Measurements from ENCODE around the gene TRPV2. TPM values are rescaled to one million over a fixed set of nuclear protein-coding genes. Genes with fewer than 3 reads are reported as not detected.
A peak's percentile ranks its signal among the peaks of the same experiment; 100 is the strongest.

The TRPV2 gene
- total RNA-seq (2013; cell fraction: nucleolus; rRNA removed), result 149 and 160 TPM in 2 replicates
- 59.4 and 61.3 TPM in 2 replicates for total RNA-seq (2014; rRNA removed)
- total RNA-seq (2014; rRNA removed; fragmentation: Illumina TruSeq; extraction: Trizol), result 25.6 and 29.7 TPM in 2 replicates
- 87.4 and 93.7 TPM in 2 replicates for total RNA-seq (2021)
- polyA plus RNA-seq (2011; ENCODE audit: low read depth), result 30.3 TPM
- 33.3 and 82.6 TPM in 2 replicates for polyA plus RNA-seq (2011; rRNA removed)
- 82.4 and 108 TPM in 2 replicates for polyA plus RNA-seq (2011; cell fraction: cytosol; rRNA removed)
- polyA plus RNA-seq (2011; cell fraction: nucleus; rRNA removed), result 175 and 207 TPM in 2 replicates
- polyA plus RNA-seq (2012), result 53.6 and 60.7 TPM in 2 replicates
- 15.4 and 27.3 TPM in 2 replicates for polyA plus RNA-seq (2014; fragmentation: Illumina TruSeq; extraction: Trizol)
- 10 to 100 TPM in 1 of 2 experiments, 1 to 10 TPM in 1; 8.9 to 29.2 TPM for polyA plus RNA-seq (2014; fragmentation: Nextera tagmentation; extraction: Ambion mirVana)
- 48.8 and 58.4 TPM in 2 replicates for polyA plus RNA-seq (2014; rRNA removed)
- polyA plus RNA-seq (2016; fragmentation: Nextera tagmentation; extraction: Ambion mirVana), result 10 to 100 TPM; 83.6 to 94.4 TPM
- polyA minus RNA-seq (2011; rRNA and poly(A)+ RNA removed), result 96.8 and 119 TPM in 2 replicates
- 62.9 and 70.0 TPM in 2 replicates for polyA minus RNA-seq (2011; cell fraction: cytosol; rRNA and poly(A)+ RNA removed)
- polyA minus RNA-seq (2011; cell fraction: nucleus; rRNA and poly(A)+ RNA removed), result 41.5 and 63.6 TPM in 2 replicates
- Bru-seq, nascent RNA, result percentile 88 among the genes with signal in this experiment
- BruChase-seq, experiment 1, labeled RNA remaining after a 6-hour chase, result percentile 94 among the genes with signal in this experiment
- BruChase-seq, experiment 2, labeled RNA remaining after a 2-hour chase, result percentile 91 among the genes with signal in this experiment
- long read RNA-seq, experiment 1, transcript TRPV2-201 (15 exons, 2,808 nt), result major isoform, 41 of 70 reads
- long read RNA-seq, experiment 1, partial matches to known transcripts, result 5 of 70 reads
- long read RNA-seq, experiment 1, other reads (novel, unspliced or antisense), result 24 of 70 reads
- long read RNA-seq, experiment 2, transcript TRPV2-201 (15 exons, 2,808 nt), result major isoform, 80 of 157 reads
- long read RNA-seq, experiment 2, partial matches to known transcripts, result 46 of 157 reads
- long read RNA-seq, experiment 2, other reads (novel, unspliced or antisense), result 30 of 157 reads

DNA sequence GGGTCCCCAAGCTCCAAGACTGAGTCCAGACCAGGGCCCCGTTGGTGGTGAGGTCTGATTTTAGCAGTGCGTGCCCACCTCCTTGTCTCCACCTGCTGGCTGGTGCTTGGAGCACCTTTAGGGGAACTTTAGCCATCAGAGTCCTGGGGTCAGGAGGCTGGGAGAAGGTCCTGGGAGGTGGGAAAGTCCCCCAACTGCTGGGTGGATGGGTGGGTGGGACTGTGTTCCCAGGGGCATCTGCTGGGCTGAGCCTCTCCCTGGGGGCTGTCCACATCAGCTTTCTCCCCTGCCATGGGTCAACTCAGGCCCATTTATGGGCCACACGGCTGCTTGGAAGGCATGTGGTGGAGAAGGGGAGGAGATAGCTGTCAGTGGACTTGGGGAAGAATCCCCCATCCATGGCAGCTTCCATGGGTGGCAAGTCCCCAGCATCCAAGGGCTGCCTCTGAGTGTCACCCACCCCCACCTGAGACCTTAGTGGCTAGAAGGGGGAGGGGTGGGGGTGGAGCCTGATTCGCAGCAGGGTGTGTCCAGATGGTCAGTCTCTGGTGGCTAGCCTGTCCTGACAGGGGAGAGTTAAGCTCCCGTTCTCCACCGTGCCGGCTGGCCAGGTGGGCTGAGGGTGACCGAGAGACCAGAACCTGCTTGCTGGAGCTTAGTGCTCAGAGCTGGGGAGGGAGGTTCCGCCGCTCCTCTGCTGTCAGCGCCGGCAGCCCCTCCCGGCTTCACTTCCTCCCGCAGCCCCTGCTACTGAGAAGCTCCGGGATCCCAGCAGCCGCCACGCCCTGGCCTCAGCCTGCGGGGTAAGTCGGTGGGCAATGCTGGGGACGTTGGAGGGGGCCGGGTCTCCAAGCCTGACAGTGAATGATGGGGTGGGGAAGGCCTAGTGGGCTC lies at the start of gene TRPV2:
TSS of gene TRPV2 (plus strand) at position 541 of the 894 bp plus-strand sequence. CDS start 2,098 bp downstream, outside the sequence.
- peak; percentile 60 for DNase-seq (ENCODE audit: low read depth, low spot score)
- no TSS peak for BruUV-seq (replicated peaks)
- Histone ChIP-seq H3K27me3 (replicated peaks in 1 of 2; ENCODE audit: control insufficient read depth in 2 of 2, insufficient read depth in 2 of 2, low read length in 1 of 2) (no peaks in the 10 kb centered on the region), H3K4me2 (ENCODE audit: control insufficient read depth, insufficient read depth) (peak within 1 kb of the TSS; percentile 91), H4K20me1 (ENCODE audit: control insufficient read depth, insufficient read depth) (no peaks in the 10 kb centered on the region), H3K4me3 (peak within 1 kb of the TSS; percentile 95), H3K79me2 (ENCODE audit: control insufficient read depth, insufficient read depth, low read length) (peaks cover 55% of the 10 kb centered on the region), H3K36me3 (ENCODE audit: control insufficient read depth in 2 of 2, insufficient read depth in 2 of 2, low read length in 1 of 2) (peaks cover 7 to 8% of the 10 kb centered on the region in 2 experiments; a peak in 3 of 4 replicates), H3K4me1 (ENCODE audit: control insufficient read depth, insufficient read depth, low read length) (peaks cover 46% of the 10 kb centered on the region), H3K9me3 (replicated peaks; ENCODE audit: control insufficient read depth, insufficient read depth, low read length) (no peaks in the 10 kb centered on the region), H2AFZ (ENCODE audit: control insufficient read depth, low read depth, low read length) (peak within 1 kb of the TSS; percentile 62), H3K9ac (ENCODE audit: control insufficient read depth, insufficient read depth, low read length) (peak within 1 kb of the TSS; percentile 92), H3K27ac (ENCODE audit: control insufficient read depth, insufficient read depth) (peak within 1 kb of the TSS; percentile 81)
- intact Hi-C loops (cut with micrococcal nuclease; ENCODE audit: unreplicated experiment), result loop anchor here (1.0 to 10.0 kb wide), 4 partner anchors 29 to 200 kb away; partner anchors contain the start of genes NCOR1 and PIGL
- 1% methylated on average over 21 of the region's 21 CpGs for WGBS (ENCODE audit: insufficient coverage, insufficient replicate concordance, low lambda C conversion rate, missing lambda C conversion rate)
- RAD21 ChIA-PET (ENCODE audit: unreplicated experiment), result interaction anchor here (0.6 to 6.8 kb wide), 21 partner anchors 7 to 205 kb away, joined by 3 to 86 read pairs (median 4); partner anchors contain the start of gene UBB
- CTCF ChIA-PET, result interaction anchor here (0.7 to 7.4 kb wide), 23 partner anchors 9 to 129 kb away, joined by 3 to 127 read pairs (median 9); partner anchors contain the start of genes CENPV and UBB
- peak; percentile 67 for ATAC-seq
- SMC1A ChIA-PET (ENCODE audit: uncharacterized antibody, unreplicated experiment), result interaction anchor here (0.6 to 5.4 kb wide), 23 partner anchors 9 to 128 kb away, joined by 3 to 61 read pairs (median 4); partner anchors contain the start of gene UBB
- POLR2A ChIA-PET, result interaction anchor here (0.6 to 6.7 kb wide), 17 partner anchors 7 to 198 kb away, joined by 3 to 54 read pairs (median 6); partner anchors contain the start of genes PIGL and UBB
- peak; percentile 79 for FAIRE-seq
- in situ Hi-C loops (cut with MboI), result loop anchor here (5.0 to 10.0 kb wide), 2 partner anchors 33 to 570 kb away; partner anchors contain the start of gene UBB
- peak; percentile 67 to 69; a peak in 3 of 4 replicates for TF ChIP-seq IKZF2 (IDR thresholded peaks at IDR 0.05)
- 0 out of 2 replicates have a peak, but pooled peaks have one; percentile 43 for TF ChIP-seq NKRF (conservative IDR thresholded peaks at IDR 0.05)
- TF ChIP-seq SRF (IDR thresholded peaks at IDR 0.05; ENCODE audit: low read depth in 2 of 2, low read length in 2 of 2), result peak in 1 of 2 experiments; percentile 45; a peak in 1 of 4 replicates
- peak; percentile 64 for TF ChIP-seq POLR2A (IDR thresholded peaks at IDR 0.05; ENCODE audit: low read depth, low read length)
- no peak for TF ChIP-seq SUZ12 (IDR thresholded peaks at IDR 0.05; ENCODE audit: unreplicated experiment)
- TF ChIP-seq HDAC2 (IDR thresholded peaks at IDR 0.05), result no peak
- 0 out of 2 replicates have a peak, but pooled peaks have one; percentile 30 for TF ChIP-seq HDGF (IDR thresholded peaks at IDR 0.05)
- peak; percentile 49; the same call in 1 of the 2 replicates for TF ChIP-seq PKNOX1 (IDR thresholded peaks at IDR 0.05)
- peak; percentile 49; the same call in 1 of the 2 replicates for TF ChIP-seq RUNX3 (IDR thresholded peaks at IDR 0.05; ENCODE audit: low read length)
- no peak for TF ChIP-seq RCOR1 (conservative IDR thresholded peaks at IDR 0.05; ENCODE audit: low read depth, low read length)
- peak; percentile 67; the same call in 1 of the 2 replicates for TF ChIP-seq TARDBP (IDR thresholded peaks at IDR 0.05; ENCODE audit: borderline replicate concordance)
- peak; percentile 87 to 91 (median 87) for TF ChIP-seq CTCF (IDR thresholded peaks at IDR 0.05 in 2 of 3, conservative IDR thresholded peaks at IDR 0.05 in 1 of 3; ENCODE audit: control insufficient read depth in 2 of 3, extremely low read depth in 1 of 3, insufficient read depth in 1 of 3, low read depth in 3 of 3, low read length in 3 of 3)

Data from GM12878 (cell line).